ENCODE results near the gene DOCK8.

Gene DOCK8

GRCh38 chr9:346111-346571, 131.5 kb downstream of the DOCK8 start:
- no peak for TF ChIP-seq CTCF (IDR thresholded peaks at IDR 0.05; ENCODE audit: insufficient read depth, low read length, poor library complexity, severe bottlenecking)
- DNase-seq (ENCODE audit: extremely low read depth, insufficient read length), result no peak
- H3K27me3 ChIP-seq (replicated peaks; ENCODE audit: control insufficient read depth, insufficient read depth, low read length), result no peaks in the 10 kb centered on the region
- peaks cover 30% of the 10 kb centered on the region for H3K36me3 ChIP-seq (ENCODE audit: control insufficient read depth, insufficient read depth, low read length)
- H3K4me3 ChIP-seq (replicated peaks; ENCODE audit: low read depth, low read length), result no peak overlapping the region

- peaks cover 41% of the 10 kb centered on the region for H3K36me3 ChIP-seq (ENCODE audit: control insufficient read depth, insufficient read depth, low read length)
- no peaks in the 10 kb centered on the region for H3K27me3 ChIP-seq (replicated peaks; ENCODE audit: control insufficient read depth, insufficient read depth, low read length)
- no peak overlapping the region for H3K4me3 ChIP-seq (replicated peaks; ENCODE audit: low read depth, low read length)
- DNase-seq (ENCODE audit: extremely low read depth, insufficient read length), result no peak
- TF ChIP-seq CTCF (IDR thresholded peaks at IDR 0.05; ENCODE audit: insufficient read depth, low read length, poor library complexity, severe bottlenecking), result peak; percentile 5
Measured at GRCh38 chr9:347667-348292, 133.1 kb downstream of the DOCK8 start.

GRCh38 chr9:350384-350783, 135.7 kb downstream of the DOCK8 start:
- Histone ChIP-seq H3K4me3 (replicated peaks; ENCODE audit: low read depth, low read length) (no peak overlapping the region), H3K27me3 (replicated peaks; ENCODE audit: control insufficient read depth, insufficient read depth, low read length) (no peaks in the 10 kb centered on the region), H3K36me3 (ENCODE audit: control insufficient read depth, insufficient read depth, low read length) (peaks cover 38% of the 10 kb centered on the region)
- no peak for TF ChIP-seq CTCF (IDR thresholded peaks at IDR 0.05; ENCODE audit: insufficient read depth, low read length, poor library complexity, severe bottlenecking)
- no peak for DNase-seq (ENCODE audit: extremely low read depth, insufficient read length)

- H3K27me3 ChIP-seq (replicated peaks; ENCODE audit: control insufficient read depth, insufficient read depth, low read length), result no peaks in the 10 kb centered on the region
- H3K4me3 ChIP-seq (replicated peaks; ENCODE audit: low read depth, low read length), result no peak overlapping the region
- H3K36me3 ChIP-seq (ENCODE audit: control insufficient read depth, insufficient read depth, low read length), result peaks cover 31% of the 10 kb centered on the region
- TF ChIP-seq CTCF (IDR thresholded peaks at IDR 0.05; ENCODE audit: insufficient read depth, low read length, poor library complexity, severe bottlenecking), result no peak
- no peak for DNase-seq (ENCODE audit: extremely low read depth, insufficient read length)
Measured at GRCh38 chr9:351916-352315, 137.3 kb downstream of the DOCK8 start.

- no peaks in the 10 kb centered on the region for H3K27me3 ChIP-seq (replicated peaks; ENCODE audit: control insufficient read depth, insufficient read depth, low read length)
- H3K36me3 ChIP-seq (ENCODE audit: control insufficient read depth, insufficient read depth, low read length), result peaks cover 29% of the 10 kb centered on the region
- no peak for TF ChIP-seq CTCF (IDR thresholded peaks at IDR 0.05; ENCODE audit: insufficient read depth, low read length, poor library complexity, severe bottlenecking)
- no peak for DNase-seq (ENCODE audit: extremely low read depth, insufficient read length)
- no peak overlapping the region for H3K4me3 ChIP-seq (replicated peaks; ENCODE audit: low read depth, low read length)
Measured at GRCh38 chr9:353077-353476, 138.4 kb downstream of the DOCK8 start.

- Histone ChIP-seq H3K27me3 (replicated peaks; ENCODE audit: control insufficient read depth, insufficient read depth, low read length) (no peaks in the 10 kb centered on the region), H3K4me3 (replicated peaks; ENCODE audit: low read depth, low read length) (no peak overlapping the region), H3K36me3 (ENCODE audit: control insufficient read depth, insufficient read depth, low read length) (peaks cover 23% of the 10 kb centered on the region)
- no peak for DNase-seq (ENCODE audit: extremely low read depth, insufficient read length)
- no peak for TF ChIP-seq CTCF (IDR thresholded peaks at IDR 0.05; ENCODE audit: insufficient read depth, low read length, poor library complexity, severe bottlenecking)
Measured at GRCh38 chr9:354453-354852, 139.8 kb downstream of the DOCK8 start.

Measured in GM06990 (cell line).